K562 (cell line): ENCODE results near the gene WRAP53. TPM values are rescaled to one million over a fixed set of nuclear protein-coding genes. Genes with fewer than 3 reads are reported as not detected.

ENCODE experiments used
- BACH1 ChIP-seq: fragments of 200-800 bp; sonication (Bioruptor generic); IDR thresholded peaks from 2 replicates; pipeline ENCODE4 v1.6.1; 2016; ENCODE audit warnings: missing genetic modification characterization, missing compliant biosample characterization
- BRD4 ChIP-seq: fragments of 200-600 bp; sonication (generic); IDR thresholded peaks from 2 replicates; pipeline ENCODE4 v1.6.1; 2017; ENCODE audit warnings: inconsistent platforms
- CXXC5 ChIP-seq: fragments of 250-450 bp; sonication (Bioruptor Pico); IDR thresholded peaks from 2 replicates; pipeline ENCODE4 v1.8.0; 2022; ENCODE audit warnings: inconsistent platforms, mild to moderate bottlenecking, moderate library complexity
- HNRNPUL1 ChIP-seq: fragments of 200-400 bp; formaldehyde crosslinking; IDR thresholded peaks from 2 replicates; pipeline ENCODE4 v1.6.1; 2017; ENCODE audit warnings: low read length
- MEIS2 ChIP-seq: fragments of 450-650 bp; IDR thresholded peaks from 2 replicates; pipeline ENCODE4 v1.6.1; 2014; ENCODE audit warnings: mild to moderate bottlenecking; ENCODE audit not compliant: partially characterized antibody
- MYNN ChIP-seq, 2 experiments: sonication (generic); formaldehyde crosslinking in 1 of 2; IDR thresholded peaks; 2 replicates each; pipeline versions ENCODE4 v1.5.0 to v1.6.1; 2016 to 2020; ENCODE audit warnings: antibody characterized with exemption in 1 of 2, missing genetic modification reagents in 1 of 2
- NFRKB ChIP-seq: fragments of 450-650 bp; IDR thresholded peaks from 2 replicates; pipeline ENCODE4 v1.6.1; 2016; ENCODE audit warnings: low read depth
- SAP30 ChIP-seq: fragments of 200-600 bp; sonication (generic); IDR thresholded peaks from 2 replicates; pipeline ENCODE4 v1.6.1; 2012; ENCODE audit warnings: borderline replicate concordance, low read depth, mild to moderate bottlenecking, moderate library complexity, low read length, control low read depth, inconsistent platforms; ENCODE audit not compliant: insufficient read depth, poor library complexity, severe bottlenecking
- SIN3B ChIP-seq: fragments of 450-650 bp; IDR thresholded peaks from 2 replicates; pipeline ENCODE4 v1.6.1; 2017; ENCODE audit warnings: low read depth, mild to moderate bottlenecking, moderate library complexity
- ZNF830 ChIP-seq: fragments of 250-450 bp; sonication (Bioruptor Pico); IDR thresholded peaks from 2 replicates; pipeline ENCODE4 v1.5.0; 2021; ENCODE audit warnings: mild to moderate bottlenecking
- polyA plus RNA-seq, 8 experiments: library from polyadenylated mRNA; depleted of rRNA in 4 of 8; stranded (reverse) in 5 of 8; unstranded in 3 of 8; fragments of >200 nt; fragmentation: Nextera tagmentation in 2 of 8; fragmentation: Illumina TruSeq in 1 of 8; extraction: Ambion mirVana in 2 of 8; extraction: Trizol in 1 of 8; gene quantifications; 2 replicates each; pipeline versions ENCODE4 v1.2.1 to v1.2.3, GENCODE V29; 2011 to 2014; ENCODE audit warnings: inconsistent platforms in 1 of 8, missing spikeins in 1 of 8
- total RNA-seq, 7 experiments: library from RNA; depleted of rRNA in 6 of 7; stranded (reverse); fragments of >200 nt in 6 of 7; fragmentation: Illumina TruSeq in 2 of 7; extraction: Trizol in 2 of 7; gene quantifications; 2 replicates each; pipeline versions ENCODE4 v1.2.1 to v1.2.3, GENCODE V29; 2011 to 2021; ENCODE audit warnings: low replicate concordance in 1 of 7
- TF ChIP-seq, protein P1 (sequence below): sonication (generic); formaldehyde crosslinking; IDR thresholded peaks from 2 replicates; pipeline ENCODE4 v1.8.0; 2023; ENCODE audit warnings: missing genetic modification reagents, mild to moderate bottlenecking, borderline replicate concordance
- TF ChIP-seq, protein P2 (sequence below): sonication (generic); formaldehyde crosslinking; IDR thresholded peaks from 2 replicates; pipeline ENCODE4 v1.8.1; 2023; ENCODE audit warnings: mild to moderate bottlenecking, missing genetic modification reagents
- TF ChIP-seq, protein P3 (sequence below), 3 experiments: IDR thresholded peaks in 2 of 3; conservative IDR thresholded peaks in 1 of 3; 2 replicates each; pipeline ENCODE4 v1.5.1; 2011 to 2012; ENCODE audit warnings: low read length in 3 of 3, mild to moderate bottlenecking in 3 of 3, control low read depth in 2 of 3, improper control_type of control experiment in 1 of 3, inconsistent platforms in 1 of 3, low read depth in 1 of 3, mixed read lengths in 1 of 3, moderate library complexity in 1 of 3; ENCODE audit not compliant: insufficient read depth in 2 of 3
- TF ChIP-seq, protein P4 (sequence below): fragments of 250-450 bp; sonication (Bioruptor Pico); IDR thresholded peaks from 2 replicates; pipeline ENCODE4 v1.4.0; 2020; ENCODE audit warnings: mild to moderate bottlenecking

WRAP53 gene
- total and polyA plus RNA-seq, 9 of the 15 experiments (the other 6 are each of a cell fraction or from before 2014, with no cell fraction given), result 0.72 to 18.2 (median 13.4) TPM

DNA sequence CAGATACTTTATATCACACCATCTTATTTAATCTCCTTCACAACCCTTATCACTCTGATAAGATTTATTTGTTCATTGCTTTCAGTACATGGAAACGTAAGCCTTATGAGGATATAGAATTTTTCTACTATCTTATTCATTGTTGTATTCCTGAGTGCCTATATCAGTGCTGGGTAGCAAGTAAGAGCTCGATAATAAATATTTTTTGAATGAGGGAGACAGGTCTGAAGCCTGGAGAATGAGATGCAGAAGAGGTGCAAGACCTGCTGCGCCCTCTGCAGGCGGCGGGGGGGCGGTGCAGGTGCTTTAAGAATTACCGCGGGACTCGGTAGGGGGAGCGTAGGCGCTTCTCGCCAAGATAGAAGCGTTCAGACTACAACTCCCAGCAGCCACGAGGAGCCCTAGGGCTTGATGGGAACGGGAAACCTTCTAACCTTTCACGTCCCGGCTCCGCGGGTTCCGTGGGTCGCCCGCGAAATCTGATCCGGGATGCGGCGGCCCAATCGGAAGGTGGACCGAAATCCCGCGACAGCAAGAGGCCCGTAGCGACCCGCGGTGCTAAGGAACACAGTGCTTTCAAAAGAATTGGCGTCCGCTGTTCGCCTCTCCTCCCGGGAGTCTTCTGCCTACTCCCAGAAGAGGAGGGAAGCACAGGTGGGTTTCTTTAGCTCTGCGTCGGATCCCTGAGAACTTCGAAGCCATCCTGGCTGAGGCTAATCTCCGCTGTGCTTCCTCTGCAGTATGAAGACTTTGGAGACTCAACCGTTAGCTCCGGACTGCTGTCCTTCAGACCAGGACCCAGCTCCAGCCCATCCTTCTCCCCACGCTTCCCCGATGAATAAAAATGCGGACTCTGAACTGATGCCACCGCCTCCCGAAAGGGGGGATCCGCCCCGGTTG lies at the start of gene WRAP53 (continued):
- TF ChIP-seq SAP30 (no peak), BRD4 (no peak), CXXC5 (peak; percentile 89), MEIS2 (peak; percentile 44), BACH1 (no peak), HNRNPUL1 (no peak), MYNN (IDR thresholded peaks at IDR 0.05) (no peak), MYNN (CRISPR knock-in tag; IDR thresholded peaks at IDR 0.05) (no peak), SIN3B (0 out of 2 replicates have a peak, but pooled peaks have one; percentile 22), ZNF830 (CRISPR knock-in tag) (no peak), NFRKB (no peak)
- TF ChIP-seq, protein P1, sequence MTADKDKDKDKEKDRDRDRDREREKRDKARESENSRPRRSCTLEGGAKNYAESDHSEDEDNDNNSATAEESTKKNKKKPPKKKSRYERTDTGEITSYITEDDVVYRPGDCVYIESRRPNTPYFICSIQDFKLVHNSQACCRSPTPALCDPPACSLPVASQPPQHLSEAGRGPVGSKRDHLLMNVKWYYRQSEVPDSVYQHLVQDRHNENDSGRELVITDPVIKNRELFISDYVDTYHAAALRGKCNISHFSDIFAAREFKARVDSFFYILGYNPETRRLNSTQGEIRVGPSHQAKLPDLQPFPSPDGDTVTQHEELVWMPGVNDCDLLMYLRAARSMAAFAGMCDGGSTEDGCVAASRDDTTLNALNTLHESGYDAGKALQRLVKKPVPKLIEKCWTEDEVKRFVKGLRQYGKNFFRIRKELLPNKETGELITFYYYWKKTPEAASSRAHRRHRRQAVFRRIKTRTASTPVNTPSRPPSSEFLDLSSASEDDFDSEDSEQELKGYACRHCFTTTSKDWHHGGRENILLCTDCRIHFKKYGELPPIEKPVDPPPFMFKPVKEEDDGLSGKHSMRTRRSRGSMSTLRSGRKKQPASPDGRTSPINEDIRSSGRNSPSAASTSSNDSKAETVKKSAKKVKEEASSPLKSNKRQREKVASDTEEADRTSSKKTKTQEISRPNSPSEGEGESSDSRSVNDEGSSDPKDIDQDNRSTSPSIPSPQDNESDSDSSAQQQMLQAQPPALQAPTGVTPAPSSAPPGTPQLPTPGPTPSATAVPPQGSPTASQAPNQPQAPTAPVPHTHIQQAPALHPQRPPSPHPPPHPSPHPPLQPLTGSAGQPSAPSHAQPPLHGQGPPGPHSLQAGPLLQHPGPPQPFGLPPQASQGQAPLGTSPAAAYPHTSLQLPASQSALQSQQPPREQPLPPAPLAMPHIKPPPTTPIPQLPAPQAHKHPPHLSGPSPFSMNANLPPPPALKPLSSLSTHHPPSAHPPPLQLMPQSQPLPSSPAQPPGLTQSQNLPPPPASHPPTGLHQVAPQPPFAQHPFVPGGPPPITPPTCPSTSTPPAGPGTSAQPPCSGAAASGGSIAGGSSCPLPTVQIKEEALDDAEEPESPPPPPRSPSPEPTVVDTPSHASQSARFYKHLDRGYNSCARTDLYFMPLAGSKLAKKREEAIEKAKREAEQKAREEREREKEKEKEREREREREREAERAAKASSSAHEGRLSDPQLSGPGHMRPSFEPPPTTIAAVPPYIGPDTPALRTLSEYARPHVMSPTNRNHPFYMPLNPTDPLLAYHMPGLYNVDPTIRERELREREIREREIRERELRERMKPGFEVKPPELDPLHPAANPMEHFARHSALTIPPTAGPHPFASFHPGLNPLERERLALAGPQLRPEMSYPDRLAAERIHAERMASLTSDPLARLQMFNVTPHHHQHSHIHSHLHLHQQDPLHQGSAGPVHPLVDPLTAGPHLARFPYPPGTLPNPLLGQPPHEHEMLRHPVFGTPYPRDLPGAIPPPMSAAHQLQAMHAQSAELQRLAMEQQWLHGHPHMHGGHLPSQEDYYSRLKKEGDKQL (CRISPR knock-in tag), result no peak
- TF ChIP-seq, protein P2, sequence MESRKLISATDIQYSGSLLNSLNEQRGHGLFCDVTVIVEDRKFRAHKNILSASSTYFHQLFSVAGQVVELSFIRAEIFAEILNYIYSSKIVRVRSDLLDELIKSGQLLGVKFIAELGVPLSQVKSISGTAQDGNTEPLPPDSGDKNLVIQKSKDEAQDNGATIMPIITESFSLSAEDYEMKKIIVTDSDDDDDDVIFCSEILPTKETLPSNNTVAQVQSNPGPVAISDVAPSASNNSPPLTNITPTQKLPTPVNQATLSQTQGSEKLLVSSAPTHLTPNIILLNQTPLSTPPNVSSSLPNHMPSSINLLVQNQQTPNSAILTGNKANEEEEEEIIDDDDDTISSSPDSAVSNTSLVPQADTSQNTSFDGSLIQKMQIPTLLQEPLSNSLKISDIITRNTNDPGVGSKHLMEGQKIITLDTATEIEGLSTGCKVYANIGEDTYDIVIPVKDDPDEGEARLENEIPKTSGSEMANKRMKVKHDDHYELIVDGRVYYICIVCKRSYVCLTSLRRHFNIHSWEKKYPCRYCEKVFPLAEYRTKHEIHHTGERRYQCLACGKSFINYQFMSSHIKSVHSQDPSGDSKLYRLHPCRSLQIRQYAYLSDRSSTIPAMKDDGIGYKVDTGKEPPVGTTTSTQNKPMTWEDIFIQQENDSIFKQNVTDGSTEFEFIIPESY, result no peak
- TF ChIP-seq, protein P3, sequence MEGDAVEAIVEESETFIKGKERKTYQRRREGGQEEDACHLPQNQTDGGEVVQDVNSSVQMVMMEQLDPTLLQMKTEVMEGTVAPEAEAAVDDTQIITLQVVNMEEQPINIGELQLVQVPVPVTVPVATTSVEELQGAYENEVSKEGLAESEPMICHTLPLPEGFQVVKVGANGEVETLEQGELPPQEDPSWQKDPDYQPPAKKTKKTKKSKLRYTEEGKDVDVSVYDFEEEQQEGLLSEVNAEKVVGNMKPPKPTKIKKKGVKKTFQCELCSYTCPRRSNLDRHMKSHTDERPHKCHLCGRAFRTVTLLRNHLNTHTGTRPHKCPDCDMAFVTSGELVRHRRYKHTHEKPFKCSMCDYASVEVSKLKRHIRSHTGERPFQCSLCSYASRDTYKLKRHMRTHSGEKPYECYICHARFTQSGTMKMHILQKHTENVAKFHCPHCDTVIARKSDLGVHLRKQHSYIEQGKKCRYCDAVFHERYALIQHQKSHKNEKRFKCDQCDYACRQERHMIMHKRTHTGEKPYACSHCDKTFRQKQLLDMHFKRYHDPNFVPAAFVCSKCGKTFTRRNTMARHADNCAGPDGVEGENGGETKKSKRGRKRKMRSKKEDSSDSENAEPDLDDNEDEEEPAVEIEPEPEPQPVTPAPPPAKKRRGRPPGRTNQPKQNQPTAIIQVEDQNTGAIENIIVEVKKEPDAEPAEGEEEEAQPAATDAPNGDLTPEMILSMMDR (IDR thresholded peaks at IDR 0.05 in 2 of 3, conservative IDR thresholded peaks at IDR 0.05 in 1 of 3; ENCODE audit: insufficient read depth in 2 of 3, low read depth in 1 of 3, low read length in 3 of 3), result peak; percentile 96 to 99 (median 99)
- TF ChIP-seq, protein P4, sequence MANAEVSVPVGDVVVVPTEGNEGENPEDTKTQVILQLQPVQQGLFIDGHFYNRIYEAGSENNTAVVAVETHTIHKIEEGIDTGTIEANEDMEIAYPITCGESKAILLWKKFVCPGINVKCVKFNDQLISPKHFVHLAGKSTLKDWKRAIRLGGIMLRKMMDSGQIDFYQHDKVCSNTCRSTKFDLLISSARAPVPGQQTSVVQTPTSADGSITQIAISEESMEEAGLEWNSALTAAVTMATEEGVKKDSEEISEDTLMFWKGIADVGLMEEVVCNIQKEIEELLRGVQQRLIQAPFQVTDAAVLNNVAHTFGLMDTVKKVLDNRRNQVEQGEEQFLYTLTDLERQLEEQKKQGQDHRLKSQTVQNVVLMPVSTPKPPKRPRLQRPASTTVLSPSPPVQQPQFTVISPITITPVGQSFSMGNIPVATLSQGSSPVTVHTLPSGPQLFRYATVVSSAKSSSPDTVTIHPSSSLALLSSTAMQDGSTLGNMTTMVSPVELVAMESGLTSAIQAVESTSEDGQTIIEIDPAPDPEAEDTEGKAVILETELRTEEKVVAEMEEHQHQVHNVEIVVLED (CRISPR knock-in tag), result peak; percentile 85
